SK-N-SH treated with all-trans-retinoic acid at 6 μM for 48 hours (cell line): ENCODE results near the gene TXNDC5.

Source experiments
- ATAC-seq: fragments of 200-7000 bp; cut with Tn5 transposase; 3 replicates; pipeline ENCODE4 v1.9.1; 2020; ENCODE audit warnings: mild to moderate bottlenecking, moderate library complexity
- ARNTL ChIP-seq: fragments of 450-650 bp; formaldehyde crosslinking; IDR thresholded peaks from 2 replicates; pipeline ENCODE4 v1.5.0; 2020; ENCODE audit warnings: low read depth, mild to moderate bottlenecking, moderate library complexity, borderline replicate concordance
- CSDC2 ChIP-seq: fragments of 250-450 bp; sonication (Bioruptor Pico); IDR thresholded peaks from 2 replicates; pipeline ENCODE4 v1.5.0; 2020; ENCODE audit warnings: mild to moderate bottlenecking, moderate library complexity
- ESRRG ChIP-seq: fragments of 250-450 bp; sonication (Bioruptor Pico); IDR thresholded peaks from 2 replicates; pipeline ENCODE4 v1.6.1; 2021; ENCODE audit warnings: mild to moderate bottlenecking
- GLIS3 ChIP-seq: fragments of 250-450 bp; sonication (Bioruptor Pico); IDR thresholded peaks from 2 replicates; pipeline ENCODE4 v1.5.0; 2020; ENCODE audit warnings: mild to moderate bottlenecking, moderate library complexity
- RARB ChIP-seq: fragments of 250-450 bp; sonication (Bioruptor Pico); IDR thresholded peaks from 2 replicates; pipeline ENCODE4 v1.8.0; 2021; ENCODE audit warnings: mild to moderate bottlenecking, moderate library complexity
- SNAI2 ChIP-seq: fragments of 250-450 bp; sonication (Bioruptor Pico); IDR thresholded peaks from 2 replicates; pipeline ENCODE4 v1.5.0; 2020; ENCODE audit warnings: mild to moderate bottlenecking, moderate library complexity
- TCF4 ChIP-seq: fragments of 250-450 bp; sonication (Bioruptor Pico); IDR thresholded peaks from 2 replicates; pipeline ENCODE4 v1.8.0; 2021; ENCODE audit warnings: mild to moderate bottlenecking, moderate library complexity, borderline replicate concordance
- TOX ChIP-seq: fragments of 250-450 bp; sonication (Bioruptor Pico); IDR thresholded peaks from 2 replicates; pipeline ENCODE4 v1.8.0; 2021; ENCODE audit warnings: mild to moderate bottlenecking, moderate library complexity, borderline replicate concordance
- ZC3H10 ChIP-seq: fragments of 250-450 bp; sonication (Bioruptor Pico); IDR thresholded peaks from 2 replicates; pipeline ENCODE4 v1.5.1; 2021; ENCODE audit warnings: mild to moderate bottlenecking, moderate library complexity
- ZFP3 ChIP-seq: fragments of 250-450 bp; sonication (Bioruptor Pico); IDR thresholded peaks from 2 replicates; pipeline ENCODE4 v1.5.0; 2020; ENCODE audit warnings: mild to moderate bottlenecking, moderate library complexity
- ZFP30 ChIP-seq: fragments of 450-650 bp; formaldehyde crosslinking; IDR thresholded peaks from 2 replicates; pipeline ENCODE4 v1.5.0; 2022; ENCODE audit warnings: mild to moderate bottlenecking, moderate library complexity
- ZNF565 ChIP-seq: fragments of 450-650 bp; formaldehyde crosslinking; conservative IDR thresholded peaks from 2 replicates; pipeline ENCODE4 v1.5.0; 2020; ENCODE audit warnings: low read depth, mild to moderate bottlenecking, moderate library complexity
- ZNF70 ChIP-seq: fragments of 450-650 bp; formaldehyde crosslinking; IDR thresholded peaks from 2 replicates; pipeline ENCODE4 v1.5.0; 2020; ENCODE audit warnings: mild to moderate bottlenecking, moderate library complexity
- ZNF8 ChIP-seq: fragments of 450-650 bp; formaldehyde crosslinking; IDR thresholded peaks from 2 replicates; pipeline ENCODE4 v1.5.0; 2020; ENCODE audit warnings: mild to moderate bottlenecking, moderate library complexity
- TF ChIP-seq, protein P1 (sequence below): fragments of 250-450 bp; sonication (Bioruptor Pico); IDR thresholded peaks from 2 replicates; pipeline ENCODE4 v1.8.0; 2020; ENCODE audit warnings: mild to moderate bottlenecking, moderate library complexity, borderline replicate concordance
- TF ChIP-seq, protein P2 (sequence below): fragments of 250-450 bp; sonication (Bioruptor Pico); IDR thresholded peaks from 2 replicates; pipeline ENCODE4 v1.8.0; 2021; ENCODE audit warnings: low read depth, mild to moderate bottlenecking, moderate library complexity, borderline replicate concordance
- TF ChIP-seq, protein P3 (sequence below): fragments of 250-450 bp; sonication (Bioruptor Pico); IDR thresholded peaks from 2 replicates; pipeline ENCODE4 v1.5.1; 2020; ENCODE audit warnings: low read depth, mild to moderate bottlenecking, moderate library complexity

The TXNDC5 gene

DNA sequence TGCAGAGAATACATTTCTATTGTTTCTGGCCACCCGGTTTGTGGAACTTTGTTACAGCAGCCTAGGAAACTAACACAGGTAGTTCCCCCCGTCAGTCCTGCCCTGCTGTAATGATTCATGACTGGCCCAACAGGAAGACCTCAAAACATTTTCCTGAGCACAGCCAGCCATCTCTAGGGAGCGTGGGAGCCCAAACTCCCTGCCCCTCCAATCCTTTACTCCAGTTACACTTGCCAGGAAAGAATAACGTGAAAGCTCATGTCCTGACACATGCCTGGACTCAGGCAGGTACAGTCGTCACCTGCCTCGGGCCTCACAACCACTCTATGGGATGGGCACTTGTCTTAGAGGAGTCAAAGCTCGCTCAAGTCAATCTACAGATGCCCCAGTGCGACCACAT, 8.4 kb downstream of the TXNDC5 start (continued):
- TF ChIP-seq, protein P1, sequence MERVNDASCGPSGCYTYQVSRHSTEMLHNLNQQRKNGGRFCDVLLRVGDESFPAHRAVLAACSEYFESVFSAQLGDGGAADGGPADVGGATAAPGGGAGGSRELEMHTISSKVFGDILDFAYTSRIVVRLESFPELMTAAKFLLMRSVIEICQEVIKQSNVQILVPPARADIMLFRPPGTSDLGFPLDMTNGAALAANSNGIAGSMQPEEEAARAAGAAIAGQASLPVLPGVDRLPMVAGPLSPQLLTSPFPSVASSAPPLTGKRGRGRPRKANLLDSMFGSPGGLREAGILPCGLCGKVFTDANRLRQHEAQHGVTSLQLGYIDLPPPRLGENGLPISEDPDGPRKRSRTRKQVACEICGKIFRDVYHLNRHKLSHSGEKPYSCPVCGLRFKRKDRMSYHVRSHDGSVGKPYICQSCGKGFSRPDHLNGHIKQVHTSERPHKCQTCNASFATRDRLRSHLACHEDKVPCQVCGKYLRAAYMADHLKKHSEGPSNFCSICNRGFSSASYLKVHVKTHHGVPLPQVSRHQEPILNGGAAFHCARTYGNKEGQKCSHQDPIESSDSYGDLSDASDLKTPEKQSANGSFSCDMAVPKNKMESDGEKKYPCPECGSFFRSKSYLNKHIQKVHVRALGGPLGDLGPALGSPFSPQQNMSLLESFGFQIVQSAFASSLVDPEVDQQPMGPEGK (CRISPR knock-in tag): no peak
- no peak for TF ChIP-seq SNAI2 (CRISPR knock-in tag)
- TF ChIP-seq ZFP3 (CRISPR knock-in tag): no peak
- TF ChIP-seq, protein P2, sequence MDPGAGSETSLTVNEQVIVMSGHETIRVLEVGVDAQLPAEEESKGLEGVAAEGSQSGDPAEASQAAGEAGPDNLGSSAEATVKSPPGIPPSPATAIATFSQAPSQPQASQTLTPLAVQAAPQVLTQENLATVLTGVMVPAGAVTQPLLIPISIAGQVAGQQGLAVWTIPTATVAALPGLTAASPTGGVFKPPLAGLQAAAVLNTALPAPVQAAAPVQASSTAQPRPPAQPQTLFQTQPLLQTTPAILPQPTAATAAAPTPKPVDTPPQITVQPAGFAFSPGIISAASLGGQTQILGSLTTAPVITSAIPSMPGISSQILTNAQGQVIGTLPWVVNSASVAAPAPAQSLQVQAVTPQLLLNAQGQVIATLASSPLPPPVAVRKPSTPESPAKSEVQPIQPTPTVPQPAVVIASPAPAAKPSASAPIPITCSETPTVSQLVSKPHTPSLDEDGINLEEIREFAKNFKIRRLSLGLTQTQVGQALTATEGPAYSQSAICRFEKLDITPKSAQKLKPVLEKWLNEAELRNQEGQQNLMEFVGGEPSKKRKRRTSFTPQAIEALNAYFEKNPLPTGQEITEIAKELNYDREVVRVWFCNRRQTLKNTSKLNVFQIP (CRISPR knock-in tag): no peak
- TF ChIP-seq ZC3H10 (CRISPR knock-in tag): no peak
- no peak for TF ChIP-seq ZNF565 (CRISPR knock-in tag)

DNA sequence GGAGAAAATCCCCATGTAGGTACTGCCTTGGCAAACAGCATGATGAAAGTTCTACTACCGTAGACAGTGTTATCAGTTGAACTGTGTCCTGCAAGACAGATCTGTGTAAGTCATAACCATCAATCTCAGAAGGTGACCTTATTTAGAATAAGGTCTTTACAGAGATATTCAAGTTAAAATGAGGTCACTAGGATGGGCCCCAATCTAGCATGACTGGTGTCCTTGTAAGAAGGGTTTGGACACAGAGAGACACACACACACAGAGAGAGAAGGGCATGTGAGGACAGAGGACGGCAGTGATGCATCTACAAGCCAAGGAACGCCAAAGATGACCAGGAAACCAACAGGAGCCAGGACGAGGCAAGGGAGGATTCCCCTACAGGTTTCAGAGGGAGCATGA, 8.8 kb downstream of the TXNDC5 start:
- TF ChIP-seq TCF4 (CRISPR knock-in tag) (no peak), CSDC2 (CRISPR knock-in tag) (no peak), ZNF8 (CRISPR knock-in tag) (no peak), TOX (CRISPR knock-in tag) (no peak), ZNF70 (CRISPR knock-in tag) (no peak)
- TF ChIP-seq, protein P1 (CRISPR knock-in tag): no peak
- ATAC-seq: no peak

DNA sequence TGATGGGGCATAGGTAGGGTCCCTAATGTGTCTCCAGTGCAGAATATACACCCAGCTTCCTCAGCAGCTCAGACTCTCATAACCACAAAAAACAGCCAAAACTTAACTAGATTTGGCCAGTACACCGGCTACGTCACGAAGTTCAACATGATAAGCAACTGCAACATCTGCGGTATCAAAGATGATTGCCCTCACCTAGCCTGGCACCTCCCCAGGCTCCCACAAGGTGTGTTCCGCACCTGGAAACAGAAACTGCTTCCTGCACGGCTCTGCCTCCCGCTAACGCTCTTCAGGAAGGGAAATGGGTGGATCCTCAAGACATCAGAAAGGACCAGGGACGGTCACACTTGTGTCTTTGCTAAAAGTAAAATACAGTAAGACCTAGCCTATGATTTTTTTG, 9.5 kb downstream of the TXNDC5 start:
- TF ChIP-seq ARNTL (no peak), ZNF8 (CRISPR knock-in tag) (no peak), ZFP30 (no peak), SNAI2 (CRISPR knock-in tag) (no peak), ESRRG (CRISPR knock-in tag) (no peak)
- TF ChIP-seq, protein P2 (CRISPR knock-in tag): no peak
- TF ChIP-seq, protein P3, sequence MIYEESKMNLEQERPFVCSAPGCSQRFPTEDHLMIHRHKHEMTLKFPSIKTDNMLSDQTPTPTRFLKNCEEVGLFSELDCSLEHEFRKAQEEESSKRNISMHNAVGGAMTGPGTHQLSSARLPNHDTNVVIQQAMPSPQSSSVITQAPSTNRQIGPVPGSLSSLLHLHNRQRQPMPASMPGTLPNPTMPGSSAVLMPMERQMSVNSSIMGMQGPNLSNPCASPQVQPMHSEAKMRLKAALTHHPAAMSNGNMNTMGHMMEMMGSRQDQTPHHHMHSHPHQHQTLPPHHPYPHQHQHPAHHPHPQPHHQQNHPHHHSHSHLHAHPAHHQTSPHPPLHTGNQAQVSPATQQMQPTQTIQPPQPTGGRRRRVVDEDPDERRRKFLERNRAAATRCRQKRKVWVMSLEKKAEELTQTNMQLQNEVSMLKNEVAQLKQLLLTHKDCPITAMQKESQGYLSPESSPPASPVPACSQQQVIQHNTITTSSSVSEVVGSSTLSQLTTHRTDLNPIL (CRISPR knock-in tag): no peak
- ATAC-seq: no peak

DNA sequence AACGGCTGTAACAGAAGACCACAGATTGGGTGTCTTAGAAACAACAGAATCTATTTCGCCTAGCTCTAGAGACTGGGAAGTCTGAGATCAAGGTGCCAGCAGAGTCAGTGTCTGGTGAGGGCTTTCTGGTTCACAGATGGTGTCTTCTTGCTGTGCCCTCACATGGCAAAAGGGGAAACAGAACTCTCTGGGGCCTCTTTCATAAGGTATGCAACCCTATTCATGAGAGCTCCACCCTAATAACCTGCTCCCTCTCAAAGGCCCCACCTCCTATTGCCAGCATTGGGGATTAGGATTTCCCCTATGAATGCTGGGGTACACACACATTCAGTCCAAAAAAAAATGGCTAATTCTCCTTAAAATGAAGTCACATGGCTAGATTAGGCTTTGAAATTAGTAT, 10.0 kb downstream of the TXNDC5 start:
- TF ChIP-seq RARB (no peak), ARNTL (no peak), ESRRG (CRISPR knock-in tag) (no peak), GLIS3 (no peak), SNAI2 (CRISPR knock-in tag) (no peak), ZC3H10 (CRISPR knock-in tag) (no peak)
- TF ChIP-seq, protein P2 (CRISPR knock-in tag): no peak
- ATAC-seq: no peak
